NB4 (cell line): ENCODE measurements around the gene ANKRD55.

Source experiments
- DNase-seq: peaks from one replicate; pipeline ENCODE4 v3.0.0; 2010; ENCODE audit warnings: low read depth
- H3K4me3 ChIP-seq: one replicate; pipeline ENCODE4 v1.5.1; 2011; ENCODE audit warnings: mild to moderate bottlenecking, low read depth, low read length, moderate library complexity
- CTCF ChIP-seq: IDR thresholded peaks from one replicate; pipeline ENCODE4 v1.5.1; 2012; ENCODE audit warnings: low read depth, low read length
- MAX ChIP-seq: IDR thresholded peaks from 2 replicates; pipeline ENCODE4 v1.6.1; 2011; ENCODE audit warnings: low read depth, low read length
- MYC ChIP-seq: IDR thresholded peaks from 2 replicates; pipeline ENCODE4 v1.6.1; 2011; ENCODE audit warnings: low read depth, low read length
- POLR2A ChIP-seq: IDR thresholded peaks from 2 replicates; pipeline ENCODE4 v1.6.1; 2011; ENCODE audit warnings: mild to moderate bottlenecking; ENCODE audit not compliant: insufficient read length; ENCODE audit errors: extremely low read depth

ANKRD55 gene

GRCh38 chr5:56146674-56147073 is 86.5 kb downstream of the ANKRD55 start:
- DNase-seq: no peak
- no peak overlapping the region for H3K4me3 ChIP-seq
- TF ChIP-seq POLR2A (no peak), CTCF (no peak), MYC (no peak), MAX (no peak)

GRCh38 chr5:56145511-56145910 is 87.6 kb downstream of the ANKRD55 start:
- TF ChIP-seq POLR2A (no peak), MYC (no peak), MAX (no peak), CTCF (no peak)
- H3K4me3 ChIP-seq: no peak overlapping the region
- no peak for DNase-seq

- no peak overlapping the region for H3K4me3 ChIP-seq
- TF ChIP-seq POLR2A (no peak), MAX (no peak), MYC (no peak), CTCF (no peak)
- no peak for DNase-seq
Observed at GRCh38 chr5:56145106-56145505, 88.0 kb downstream of the ANKRD55 start.

GRCh38 chr5:56144211-56144610 is 88.9 kb downstream of the ANKRD55 start:
- DNase-seq: no peak
- H3K4me3 ChIP-seq: no peak overlapping the region
- TF ChIP-seq MAX (no peak), CTCF (no peak), POLR2A (no peak)

GRCh38 chr5:56143373-56143714 is 89.8 kb downstream of the ANKRD55 start:
- no peak overlapping the region for H3K4me3 ChIP-seq
- TF ChIP-seq POLR2A (no peak), CTCF (no peak), MYC (no peak), MAX (no peak)
- DNase-seq: no peak
